ENCODE results near the gene AGA.

AGA gene

DNA sequence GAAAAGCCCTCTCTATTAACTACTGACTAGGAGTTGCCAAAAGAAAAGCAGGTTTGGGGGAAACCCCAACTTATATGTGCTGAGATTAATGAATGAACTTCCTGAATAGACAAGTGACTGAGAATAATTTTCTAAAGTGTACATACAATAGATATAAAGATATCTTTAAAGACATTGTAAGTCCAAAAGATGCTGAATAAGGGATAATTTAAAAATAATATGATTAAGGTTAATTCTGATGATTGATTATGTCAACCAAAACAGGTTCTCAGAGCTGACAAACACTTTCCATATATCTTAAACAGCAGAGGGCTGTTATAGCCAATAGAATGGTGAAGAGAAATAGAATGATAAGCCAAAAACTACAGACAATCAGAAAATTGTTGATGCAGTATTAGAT lies 28.6 kb downstream of the AGA start:
- TF ChIP-seq RARB (CRISPR knock-in tag; IDR thresholded peaks at IDR 0.05), result no peak
- ATAC-seq, result no peak

- TF ChIP-seq CREB5 (CRISPR knock-in tag; IDR thresholded peaks at IDR 0.05; ENCODE audit: low read depth) (no peak), TCF4 (CRISPR knock-in tag; IDR thresholded peaks at IDR 0.05; ENCODE audit: borderline replicate concordance) (no peak), ZFP30 (CRISPR knock-in tag; IDR thresholded peaks at IDR 0.05) (no peak)
- ATAC-seq, result no peak
Observed at GRCh38 chr4:177413076-177413475, 29.2 kb downstream of the AGA start.

DNA sequence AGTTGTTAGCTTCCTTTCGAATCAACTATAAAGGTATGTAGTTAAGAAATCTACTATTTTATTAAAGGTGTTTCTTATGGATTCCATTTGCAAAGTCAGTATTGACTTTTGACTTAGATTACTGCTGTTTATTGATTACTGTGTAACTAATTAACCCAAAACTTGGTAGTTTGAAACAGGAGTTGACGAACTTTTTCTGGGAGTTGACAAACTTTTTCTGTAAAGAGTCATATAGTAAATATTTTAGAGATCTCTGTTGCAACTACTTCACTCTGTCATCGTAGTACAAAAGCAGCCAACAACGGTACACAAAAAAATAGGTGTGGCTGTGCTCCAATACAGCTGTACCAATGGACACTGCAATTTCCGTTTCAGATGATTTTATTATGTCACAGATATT lies 30.2 kb downstream of the AGA start:
- TF ChIP-seq ESRRG (CRISPR knock-in tag; IDR thresholded peaks at IDR 0.05), result no peak
- no peak for TF ChIP-seq OSR1 (CRISPR knock-in tag; IDR thresholded peaks at IDR 0.05)
- no peak for TF ChIP-seq PPARA (CRISPR knock-in tag; IDR thresholded peaks at IDR 0.05; ENCODE audit: borderline replicate concordance)
- TF ChIP-seq TSHZ2 (CRISPR knock-in tag; IDR thresholded peaks at IDR 0.05), result no peak
- TF ChIP-seq PATZ1 (CRISPR knock-in tag; IDR thresholded peaks at IDR 0.05; ENCODE audit: borderline replicate concordance), result no peak
- no peak for TF ChIP-seq CSDC2 (CRISPR knock-in tag; IDR thresholded peaks at IDR 0.05)
- ATAC-seq, result no peak

GRCh38 chr4:177410566-177410965 lies 31.7 kb downstream of the AGA start:
- TF ChIP-seq CREB5 (CRISPR knock-in tag; IDR thresholded peaks at IDR 0.05; ENCODE audit: low read depth), result no peak
- TF ChIP-seq BACH2 (CRISPR knock-in tag; IDR thresholded peaks at IDR 0.05; ENCODE audit: borderline replicate concordance), result no peak
- ATAC-seq, result no peak

DNA sequence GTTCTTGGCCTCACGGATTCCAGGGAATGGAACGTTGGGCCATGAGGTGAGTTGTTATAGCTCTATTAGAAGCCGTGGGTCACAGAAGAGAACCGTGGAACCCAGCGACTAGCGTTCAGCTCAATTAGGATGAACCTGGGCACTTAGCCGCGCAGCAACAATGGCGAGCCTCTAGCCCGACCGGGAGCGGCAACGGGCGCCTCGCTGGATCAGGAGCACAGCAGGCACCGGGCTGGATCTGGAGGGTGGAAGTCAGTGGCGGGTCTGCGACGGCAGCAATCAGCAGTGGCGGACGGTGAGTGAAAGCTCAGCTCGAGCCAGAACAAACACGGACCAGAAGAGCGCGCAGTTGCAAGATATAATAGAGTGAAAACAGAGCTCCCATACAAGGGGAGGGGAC lies 34.2 kb downstream of the AGA start:
- no peak for ATAC-seq
- TF ChIP-seq, protein P1, sequence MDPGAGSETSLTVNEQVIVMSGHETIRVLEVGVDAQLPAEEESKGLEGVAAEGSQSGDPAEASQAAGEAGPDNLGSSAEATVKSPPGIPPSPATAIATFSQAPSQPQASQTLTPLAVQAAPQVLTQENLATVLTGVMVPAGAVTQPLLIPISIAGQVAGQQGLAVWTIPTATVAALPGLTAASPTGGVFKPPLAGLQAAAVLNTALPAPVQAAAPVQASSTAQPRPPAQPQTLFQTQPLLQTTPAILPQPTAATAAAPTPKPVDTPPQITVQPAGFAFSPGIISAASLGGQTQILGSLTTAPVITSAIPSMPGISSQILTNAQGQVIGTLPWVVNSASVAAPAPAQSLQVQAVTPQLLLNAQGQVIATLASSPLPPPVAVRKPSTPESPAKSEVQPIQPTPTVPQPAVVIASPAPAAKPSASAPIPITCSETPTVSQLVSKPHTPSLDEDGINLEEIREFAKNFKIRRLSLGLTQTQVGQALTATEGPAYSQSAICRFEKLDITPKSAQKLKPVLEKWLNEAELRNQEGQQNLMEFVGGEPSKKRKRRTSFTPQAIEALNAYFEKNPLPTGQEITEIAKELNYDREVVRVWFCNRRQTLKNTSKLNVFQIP (CRISPR knock-in tag; IDR thresholded peaks at IDR 0.05; ENCODE audit: borderline replicate concordance, low read depth), result no peak
- TF ChIP-seq GLIS3 (CRISPR knock-in tag; IDR thresholded peaks at IDR 0.05), result no peak
- no peak for TF ChIP-seq TSHZ2 (CRISPR knock-in tag; IDR thresholded peaks at IDR 0.05)
- no peak for TF ChIP-seq PATZ1 (CRISPR knock-in tag; IDR thresholded peaks at IDR 0.05; ENCODE audit: borderline replicate concordance)
- TF ChIP-seq ISL1 (CRISPR knock-in tag; IDR thresholded peaks at IDR 0.05), result no peak
